ENCODE results near the gene ARAP2.

Gene ARAP2

DNA sequence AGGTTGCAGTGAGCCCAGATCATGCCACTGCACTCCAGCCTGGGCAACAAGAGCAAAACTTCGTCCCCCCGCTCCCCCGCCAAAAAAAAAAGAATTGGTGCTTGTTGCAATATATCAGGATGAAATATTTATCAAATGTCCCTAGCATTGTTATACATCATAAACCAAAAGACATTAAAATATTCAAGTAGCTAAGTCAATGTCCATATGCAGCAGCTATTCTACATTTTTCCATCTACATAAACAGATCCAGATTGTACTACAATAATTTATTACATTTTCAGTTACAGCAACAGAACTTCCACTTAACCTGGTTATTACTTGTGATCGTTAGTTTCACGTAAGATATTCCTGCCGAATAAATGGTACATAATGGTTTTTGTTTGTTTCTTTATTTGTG is 64.1 kb downstream of the ARAP2 start:
- TF ChIP-seq CREB1 (IDR thresholded peaks at IDR 0.05; ENCODE audit: low read depth): no peak
- TF ChIP-seq EGR1 (IDR thresholded peaks at IDR 0.05): no peak
- no peak for TF ChIP-seq FOXM1 (IDR thresholded peaks at IDR 0.05; ENCODE audit: borderline replicate concordance, low read depth)
- no peak for TF ChIP-seq CEBPB (IDR thresholded peaks at IDR 0.05)
- TF ChIP-seq TEAD4 (IDR thresholded peaks at IDR 0.05): no peak
- no peak for TF ChIP-seq REST (IDR thresholded peaks at IDR 0.05; ENCODE audit: low read depth)
- TF ChIP-seq TCF12 (IDR thresholded peaks at IDR 0.05; ENCODE audit: low read depth): no peak
- TF ChIP-seq YY1 (IDR thresholded peaks at IDR 0.05; ENCODE audit: low read depth): no peak
- no peak for TF ChIP-seq USF1 (IDR thresholded peaks at IDR 0.05)
- TF ChIP-seq EP300 (IDR thresholded peaks at IDR 0.05; ENCODE audit: borderline replicate concordance): no peak
- no peak for TF ChIP-seq RAD21 (IDR thresholded peaks at IDR 0.05; ENCODE audit: low read depth)
- TF ChIP-seq TAF1 (IDR thresholded peaks at IDR 0.05; ENCODE audit: low read depth): no peak
- no peak for TF ChIP-seq ZBTB7A (IDR thresholded peaks at IDR 0.05; ENCODE audit: low read depth)
- no peak for TF ChIP-seq MAX (IDR thresholded peaks at IDR 0.05)
- no peak for TF ChIP-seq NFIC (IDR thresholded peaks at IDR 0.05)

DNA sequence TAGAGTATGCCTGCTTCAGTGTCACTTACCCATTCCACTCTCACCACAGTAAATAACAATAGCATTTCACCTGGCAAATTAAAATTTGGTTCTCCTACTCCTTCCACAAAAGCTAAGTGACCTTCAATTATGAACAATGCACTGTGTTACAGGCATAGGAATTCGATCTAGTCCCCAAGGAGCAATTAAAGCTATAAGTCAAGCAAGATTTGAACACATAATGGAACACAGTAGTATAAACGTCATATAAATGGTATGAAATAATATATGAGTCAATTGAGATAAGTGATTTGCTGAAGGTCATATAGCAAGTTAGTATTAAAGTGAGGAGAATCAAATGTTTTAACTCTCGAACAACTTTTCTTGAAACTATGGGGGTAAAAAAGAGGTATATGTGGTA is 65.8 kb downstream of the ARAP2 start:
- TF ChIP-seq RAD21 (IDR thresholded peaks at IDR 0.05; ENCODE audit: low read depth): no peak
- TF ChIP-seq YY1 (IDR thresholded peaks at IDR 0.05; ENCODE audit: low read depth): no peak

DNA sequence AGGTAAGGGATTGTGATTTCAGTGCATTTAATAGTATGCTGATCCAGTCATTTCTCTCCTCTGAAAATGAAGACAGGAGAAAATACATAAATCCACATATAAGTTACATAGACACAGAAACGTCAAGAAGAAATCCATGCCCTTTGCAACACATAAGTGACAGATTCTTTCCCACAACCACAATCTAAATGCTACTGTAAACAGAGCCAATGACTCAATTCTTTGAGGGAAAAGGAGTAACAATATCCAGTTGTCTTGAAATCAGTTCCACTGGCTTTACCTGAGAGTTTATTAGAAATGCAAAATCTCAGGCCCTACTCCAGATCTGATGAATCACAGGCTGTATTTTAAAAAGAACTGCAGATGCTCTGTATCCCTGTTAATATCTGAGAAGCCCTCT is 66.4 kb downstream of the ARAP2 start:
- TF ChIP-seq ZBTB7A (IDR thresholded peaks at IDR 0.05; ENCODE audit: low read depth) (no peak), YY1 (IDR thresholded peaks at IDR 0.05; ENCODE audit: low read depth) (no peak), CREB1 (IDR thresholded peaks at IDR 0.05; ENCODE audit: low read depth) (no peak), TEAD4 (IDR thresholded peaks at IDR 0.05) (no peak), EGR1 (IDR thresholded peaks at IDR 0.05) (no peak), MAX (IDR thresholded peaks at IDR 0.05) (no peak), TAF1 (IDR thresholded peaks at IDR 0.05; ENCODE audit: low read depth) (no peak), USF1 (IDR thresholded peaks at IDR 0.05) (no peak), REST (IDR thresholded peaks at IDR 0.05; ENCODE audit: low read depth) (no peak), RAD21 (IDR thresholded peaks at IDR 0.05; ENCODE audit: low read depth) (no peak), NFIC (IDR thresholded peaks at IDR 0.05) (no peak), CEBPB (IDR thresholded peaks at IDR 0.05) (no peak), FOXM1 (IDR thresholded peaks at IDR 0.05; ENCODE audit: borderline replicate concordance, low read depth) (no peak), TCF12 (IDR thresholded peaks at IDR 0.05; ENCODE audit: low read depth) (no peak), EP300 (IDR thresholded peaks at IDR 0.05; ENCODE audit: borderline replicate concordance) (no peak)

DNA sequence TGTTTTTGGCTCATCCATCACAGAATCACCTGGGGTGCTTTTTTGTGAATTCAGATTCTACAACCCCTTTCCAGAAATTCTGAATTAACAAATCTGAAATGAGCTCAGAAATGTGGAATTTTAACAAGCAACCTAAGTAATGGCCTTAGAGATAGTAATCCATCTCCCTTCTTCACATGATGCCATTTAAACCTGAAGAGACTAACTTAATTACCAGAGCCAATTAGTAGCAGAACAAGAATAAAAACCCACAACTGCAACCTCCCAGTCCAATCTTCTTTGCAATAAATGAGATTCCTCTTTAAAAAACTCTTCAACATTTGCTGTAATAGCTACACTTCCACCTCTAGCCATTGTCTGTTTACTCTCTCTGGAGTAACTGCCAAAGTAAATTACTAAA is 69.7 kb downstream of the ARAP2 start:
- no peak for TF ChIP-seq TCF12 (IDR thresholded peaks at IDR 0.05; ENCODE audit: low read depth)
- no peak for TF ChIP-seq YY1 (IDR thresholded peaks at IDR 0.05; ENCODE audit: low read depth)
- no peak for TF ChIP-seq CEBPB (IDR thresholded peaks at IDR 0.05)
- TF ChIP-seq EGR1 (IDR thresholded peaks at IDR 0.05): no peak
- no peak for TF ChIP-seq FOXM1 (IDR thresholded peaks at IDR 0.05; ENCODE audit: borderline replicate concordance, low read depth)
- no peak for TF ChIP-seq NFIC (IDR thresholded peaks at IDR 0.05)

DNA sequence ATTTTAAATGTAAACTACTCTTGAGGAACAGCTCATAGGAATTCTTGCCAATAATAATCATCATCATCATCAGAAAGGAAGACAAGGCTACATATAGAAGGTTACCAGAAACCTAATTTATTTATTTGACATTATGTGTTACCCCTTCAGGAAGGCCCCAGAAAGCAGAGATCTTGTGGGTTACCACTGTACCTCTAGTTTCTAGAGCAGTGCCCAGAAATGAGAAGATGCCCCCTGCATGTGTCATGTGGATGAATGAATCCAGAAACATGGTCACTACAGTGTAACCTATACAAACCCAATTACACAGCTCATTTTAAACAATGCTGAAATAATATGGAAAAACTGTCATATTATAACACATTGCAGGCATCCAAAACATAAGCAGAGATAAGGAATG is 70.4 kb downstream of the ARAP2 start:
- no peak for TF ChIP-seq ZBTB7A (IDR thresholded peaks at IDR 0.05; ENCODE audit: low read depth)
- no peak for TF ChIP-seq YY1 (IDR thresholded peaks at IDR 0.05; ENCODE audit: low read depth)
- no peak for TF ChIP-seq REST (IDR thresholded peaks at IDR 0.05; ENCODE audit: low read depth)
- no peak for TF ChIP-seq USF1 (IDR thresholded peaks at IDR 0.05)
- no peak for TF ChIP-seq NFIC (IDR thresholded peaks at IDR 0.05)
- no peak for TF ChIP-seq FOXM1 (IDR thresholded peaks at IDR 0.05; ENCODE audit: borderline replicate concordance, low read depth)
- TF ChIP-seq CEBPB (IDR thresholded peaks at IDR 0.05): no peak
- TF ChIP-seq TCF12 (IDR thresholded peaks at IDR 0.05; ENCODE audit: low read depth): no peak
- TF ChIP-seq EP300 (IDR thresholded peaks at IDR 0.05; ENCODE audit: borderline replicate concordance): no peak
- no peak for TF ChIP-seq TAF1 (IDR thresholded peaks at IDR 0.05; ENCODE audit: low read depth)
- TF ChIP-seq MAX (IDR thresholded peaks at IDR 0.05): no peak
- TF ChIP-seq CREB1 (IDR thresholded peaks at IDR 0.05; ENCODE audit: low read depth): no peak
- no peak for TF ChIP-seq TEAD4 (IDR thresholded peaks at IDR 0.05)
- TF ChIP-seq EGR1 (IDR thresholded peaks at IDR 0.05): no peak
- no peak for TF ChIP-seq RAD21 (IDR thresholded peaks at IDR 0.05; ENCODE audit: low read depth)
